ENCODE results near the gene GLB1L3.
A peak's percentile ranks its signal among the peaks of the same experiment; 100 is the strongest.
"Not testable (repeated sequence)": the region's sequence is repeated elsewhere in the genome, so short reads cannot be mapped to it uniquely, and the experiment has no call there.

Gene GLB1L3

DNA sequence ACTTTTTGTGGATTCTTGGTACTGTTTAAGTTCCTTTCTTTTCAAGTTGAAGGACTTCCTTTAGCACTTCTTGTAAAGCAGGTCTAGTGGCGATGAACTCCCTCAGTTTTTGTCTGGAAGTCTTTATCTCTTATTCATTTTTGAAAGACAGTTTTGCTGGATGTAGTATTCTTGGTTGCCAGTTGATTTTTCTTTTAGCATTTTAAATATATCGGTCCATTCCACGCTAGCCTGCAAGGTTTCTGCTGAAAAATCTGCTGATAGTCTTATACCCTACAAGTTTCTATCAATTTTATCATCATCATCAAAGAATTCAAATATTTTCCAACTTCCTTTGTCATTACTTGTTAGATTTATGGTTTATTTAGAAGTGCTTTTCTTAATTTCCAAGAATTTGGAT is 40.9 kb downstream of the GLB1L3 start:
- DNase-seq = no peak

DNA sequence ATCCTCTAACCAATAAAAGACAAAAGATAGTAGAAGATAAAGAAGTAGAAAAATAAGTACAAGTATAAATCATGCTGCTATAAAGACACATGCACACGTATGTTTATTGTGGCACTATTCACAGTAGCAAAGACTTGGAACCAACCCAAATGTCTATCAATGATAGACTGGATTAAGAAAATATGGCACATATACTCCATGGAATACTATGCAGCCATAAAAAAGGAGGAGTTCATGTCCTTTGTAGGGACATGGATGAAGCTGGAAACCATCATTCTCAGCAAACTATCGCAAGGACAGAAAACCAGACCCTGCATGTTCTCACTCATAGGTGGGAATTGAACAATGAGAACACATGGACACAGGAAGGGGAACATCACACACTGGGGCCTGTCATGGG is 45.2 kb downstream of the GLB1L3 start:
- DNase-seq = not testable (repeated sequence)

DNA sequence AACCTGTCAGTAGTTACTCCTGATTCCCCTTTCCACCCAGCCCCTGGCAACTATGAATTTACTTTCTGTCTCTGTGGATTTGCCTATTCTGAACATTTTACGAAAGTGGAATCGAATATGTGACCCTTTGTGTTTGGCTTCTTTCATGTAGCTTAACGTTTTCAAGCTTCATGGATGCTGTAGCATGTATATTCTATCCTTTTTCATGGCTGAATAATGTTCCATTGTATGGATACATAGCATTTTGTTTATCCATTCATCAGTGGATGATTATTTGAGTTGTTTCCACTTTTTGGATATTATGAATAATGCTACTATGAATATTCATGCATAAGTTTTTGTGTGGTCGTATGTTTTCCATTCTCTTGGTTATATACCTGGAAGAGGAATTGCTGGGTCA is 46.4 kb downstream of the GLB1L3 start:
- DNase-seq = no peak

DNA sequence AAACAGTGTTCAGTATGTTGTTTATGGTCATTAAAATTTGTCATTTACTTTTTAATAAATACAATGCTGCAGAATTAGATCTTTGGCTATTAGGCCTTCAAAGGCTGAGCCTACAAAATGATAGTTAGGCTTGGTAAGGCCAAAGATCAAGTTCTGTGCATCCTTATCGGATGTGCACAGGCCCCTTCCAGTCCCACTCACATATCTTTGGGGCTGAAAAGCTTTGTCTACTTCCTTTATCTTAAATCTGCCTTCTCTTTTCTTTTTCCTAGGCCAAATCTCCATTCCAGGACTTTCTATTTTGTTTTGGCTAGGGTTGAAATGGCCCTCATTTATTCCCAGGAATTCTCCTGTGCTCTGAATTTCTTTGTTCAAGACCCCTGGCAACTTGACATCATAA is 52.3 kb downstream of the GLB1L3 start:
- DNase-seq = no peak

DNA sequence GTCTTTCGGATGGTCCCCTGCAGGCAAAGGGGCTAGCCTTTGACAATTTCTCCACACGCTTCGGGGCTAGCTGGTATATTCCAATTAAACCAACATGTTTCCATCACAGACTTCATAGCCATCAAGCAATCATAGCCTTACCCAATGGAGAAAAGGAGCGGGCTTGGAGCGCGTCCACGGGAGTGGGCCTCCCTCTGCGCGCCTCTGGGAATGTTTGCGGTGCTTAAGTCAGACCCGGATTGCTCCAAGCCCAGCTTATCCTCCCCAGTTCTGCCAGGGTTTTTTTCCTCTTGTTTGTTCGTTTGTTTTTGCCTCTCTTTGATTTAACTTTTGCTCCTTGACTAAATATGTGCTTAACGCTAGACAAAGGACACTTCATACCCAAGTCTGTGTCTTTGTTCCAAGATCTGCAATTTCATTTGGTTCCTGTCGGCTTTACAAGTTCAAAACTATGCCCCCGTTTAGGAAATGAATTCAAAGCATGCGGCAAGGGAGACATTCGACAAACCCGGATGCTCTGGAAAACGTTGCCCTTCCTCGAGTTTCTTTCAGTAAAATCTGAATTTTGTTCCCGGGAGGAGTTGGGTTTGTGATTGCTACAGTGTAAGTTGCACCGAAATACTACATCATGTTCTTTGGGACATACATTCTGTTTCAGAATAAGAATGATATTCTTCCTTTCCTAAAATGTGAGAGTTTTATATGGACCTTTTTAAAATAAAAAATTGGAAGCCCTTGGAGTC is 54.6 kb downstream of the GLB1L3 start:
- DNase-seq = no peak

DNA sequence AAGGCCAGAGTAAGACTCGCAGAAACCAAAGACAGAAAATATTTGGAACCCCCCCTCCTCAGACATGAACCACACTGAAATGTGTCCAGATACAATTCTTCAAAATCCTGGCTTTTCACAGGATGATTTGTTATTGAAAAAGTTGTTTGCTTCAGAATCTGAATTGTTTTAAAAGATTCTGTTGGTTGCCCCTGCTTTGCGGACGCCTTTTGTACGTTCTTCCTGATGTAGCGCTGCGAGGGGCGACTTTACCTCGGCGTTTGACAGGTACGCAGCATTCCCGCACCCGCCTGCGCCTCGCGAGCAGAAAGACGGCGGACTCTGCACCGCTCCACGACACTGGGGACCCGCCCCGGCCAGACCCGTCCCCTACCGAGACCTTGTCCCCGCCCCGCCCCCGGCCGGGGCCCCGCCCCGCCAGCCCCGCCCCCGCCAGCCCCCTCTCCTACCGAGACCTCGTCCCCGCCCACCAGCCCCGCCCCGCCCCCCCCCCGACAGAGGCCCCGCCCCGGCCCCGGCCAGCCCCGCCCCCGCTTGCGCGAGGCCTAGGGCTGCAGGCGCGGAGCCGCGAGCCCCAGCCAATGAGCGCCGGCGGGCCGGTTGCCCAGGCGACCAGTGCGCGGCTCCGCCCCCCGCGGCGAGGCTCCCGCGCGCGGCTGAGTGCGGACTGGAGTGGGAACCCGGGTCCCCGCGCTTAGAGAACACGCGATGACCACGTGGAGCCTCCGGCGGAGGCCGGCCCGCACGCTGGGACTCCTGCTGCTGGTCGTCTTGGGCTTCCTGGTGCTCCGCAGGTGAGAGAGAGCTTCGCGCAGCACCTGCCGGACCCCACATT is 55.4 kb downstream of the GLB1L3 start, which contains the start of gene GLB1L2:
Gene GLB1L2 (plus strand): TSS at position 635 of the 835 bp plus-strand sequence. CDS start 74 bp downstream, at position 709.
- peak; percentile 54 for DNase-seq

DNA sequence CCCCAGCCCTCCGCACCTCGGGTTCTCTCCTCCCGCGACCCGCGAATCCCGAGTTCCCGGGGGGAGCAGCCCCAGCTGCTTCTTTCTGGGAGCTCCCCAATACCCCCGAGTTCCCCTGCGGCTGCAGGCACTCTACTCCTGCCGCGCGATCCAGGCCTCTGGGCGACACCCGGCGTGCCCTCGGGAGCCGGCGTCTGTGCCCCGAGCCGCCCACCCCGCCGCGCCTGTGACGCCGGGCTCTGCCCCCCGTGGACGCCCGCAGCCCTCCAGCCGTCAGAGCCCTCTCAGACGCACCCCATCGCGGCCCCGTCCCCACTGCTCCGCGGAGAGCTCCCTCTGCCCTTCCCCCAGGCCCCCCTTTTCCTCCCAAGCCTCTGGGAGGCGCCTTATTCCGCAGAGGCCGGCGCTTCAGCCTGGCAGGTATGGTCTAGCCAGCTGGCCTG is 56.0 kb downstream of the GLB1L3 start:
- DNase-seq = no peak

DNA sequence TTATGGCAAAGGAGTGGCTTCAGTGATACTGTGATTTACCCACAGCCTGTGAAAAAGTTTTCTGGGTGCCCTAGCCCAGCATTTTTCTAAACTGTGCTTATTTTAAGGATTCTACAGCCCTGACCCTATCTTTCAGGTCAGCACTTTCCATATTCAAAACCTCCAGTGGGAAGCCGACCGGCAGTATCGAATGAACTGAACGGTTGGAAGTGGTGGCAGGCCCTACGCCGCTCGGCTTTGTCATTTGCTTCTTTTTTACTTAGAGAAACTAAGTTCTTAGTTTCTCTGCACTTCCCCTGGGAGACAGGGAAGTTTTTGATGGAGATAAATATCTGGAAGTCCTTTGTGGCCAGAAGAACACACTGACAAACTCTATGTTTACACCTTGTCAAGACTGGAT is 56.6 kb downstream of the GLB1L3 start:
- DNase-seq = no peak

DNA sequence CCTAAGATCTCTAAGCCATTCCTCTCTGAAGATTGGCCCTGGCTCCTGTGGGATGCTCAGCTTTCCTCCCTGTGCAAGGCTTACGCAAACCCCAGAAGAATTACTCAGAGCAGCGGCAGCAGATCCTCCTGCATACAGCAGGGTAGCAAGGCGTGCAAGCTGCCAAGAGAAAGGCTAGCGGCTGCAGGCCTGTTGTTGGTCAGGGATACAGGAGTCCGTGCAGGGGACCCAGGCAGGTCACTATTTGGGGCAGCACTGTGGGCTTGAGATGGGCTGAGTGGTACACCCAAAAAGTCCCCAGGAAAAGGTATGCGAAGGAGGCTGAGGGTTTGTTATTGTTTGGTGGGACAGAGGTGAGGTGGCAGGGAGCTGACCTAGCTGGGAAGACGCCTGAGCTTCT is 57.1 kb downstream of the GLB1L3 start:
- DNase-seq = no peak

DNA sequence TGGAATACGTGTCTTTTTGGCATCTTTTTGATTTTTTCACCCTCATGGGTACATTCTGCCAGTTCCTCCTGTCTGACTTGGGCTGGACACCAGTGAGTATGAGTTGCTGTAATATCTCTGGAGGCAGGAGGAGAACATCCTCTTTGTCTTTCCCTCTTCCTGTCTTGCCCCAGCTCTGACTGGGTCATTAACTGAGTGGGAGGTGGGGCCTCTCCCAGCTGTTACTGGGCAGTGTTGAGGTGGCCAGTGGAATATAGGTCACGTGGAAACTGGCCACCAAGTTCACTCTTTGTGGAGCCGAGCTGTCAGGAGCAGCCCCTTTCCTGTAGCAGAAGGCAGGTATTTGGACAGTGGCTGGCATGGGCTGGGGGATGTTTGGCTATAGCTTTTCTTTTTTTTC is 57.8 kb downstream of the GLB1L3 start:
- DNase-seq = no peak

DNA sequence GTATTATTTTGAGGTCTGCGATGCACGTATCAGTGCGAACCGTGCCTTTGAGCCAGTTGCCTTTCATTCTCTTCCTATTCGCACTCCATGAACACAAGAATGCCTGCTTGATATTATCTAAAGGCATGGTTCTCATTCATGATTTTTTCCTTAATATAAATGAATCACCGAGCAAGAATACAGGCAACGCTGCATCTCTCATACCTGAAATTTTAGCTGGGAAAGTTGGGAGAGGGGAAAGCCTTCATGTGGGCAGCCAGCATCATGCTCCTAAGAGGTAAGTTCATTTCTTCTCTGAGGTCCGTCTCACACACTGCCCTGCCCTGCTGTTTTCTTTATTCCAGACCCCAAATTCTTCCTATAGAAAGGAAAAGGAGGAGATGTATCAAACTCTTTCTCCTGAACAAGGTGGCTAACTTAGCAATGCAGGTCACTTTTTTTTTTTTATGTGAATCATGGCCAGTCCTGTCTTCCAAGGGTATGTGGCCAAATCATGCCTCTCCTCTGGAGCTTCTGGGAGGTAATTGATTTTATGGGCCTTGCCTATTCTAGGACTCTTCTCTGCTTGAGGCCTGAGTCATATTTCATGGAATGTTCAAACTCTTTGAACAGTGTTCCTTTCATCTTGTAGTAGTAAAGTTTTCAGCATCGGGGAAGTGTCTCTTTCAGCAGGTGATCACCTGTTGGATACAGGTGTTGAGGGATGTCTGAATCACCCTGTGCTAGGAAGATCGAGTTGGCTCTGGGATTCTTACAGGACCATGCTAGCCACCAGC is 58.8 kb downstream of the GLB1L3 start:
- DNase-seq = no peak

DNA sequence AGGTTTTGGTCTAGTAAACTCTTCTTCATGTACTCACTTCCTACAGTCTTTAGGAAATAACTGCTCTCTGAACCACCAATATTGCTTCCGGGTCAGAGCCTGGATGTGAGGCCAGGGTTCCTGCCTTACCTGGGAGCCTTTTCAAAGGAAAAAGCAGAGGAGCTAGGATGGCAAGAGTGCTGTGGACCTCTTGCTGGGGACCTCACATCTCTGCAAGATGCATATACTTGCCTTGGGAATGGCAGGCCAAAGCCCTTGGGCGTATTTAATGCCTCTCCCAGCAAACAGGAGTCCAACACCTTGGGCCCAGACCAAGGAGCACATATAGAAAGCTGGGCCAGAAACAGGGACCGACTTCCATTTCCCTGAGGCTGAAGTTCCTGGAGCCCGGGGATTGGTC is 60.9 kb downstream of the GLB1L3 start:
- DNase-seq = no peak

DNA sequence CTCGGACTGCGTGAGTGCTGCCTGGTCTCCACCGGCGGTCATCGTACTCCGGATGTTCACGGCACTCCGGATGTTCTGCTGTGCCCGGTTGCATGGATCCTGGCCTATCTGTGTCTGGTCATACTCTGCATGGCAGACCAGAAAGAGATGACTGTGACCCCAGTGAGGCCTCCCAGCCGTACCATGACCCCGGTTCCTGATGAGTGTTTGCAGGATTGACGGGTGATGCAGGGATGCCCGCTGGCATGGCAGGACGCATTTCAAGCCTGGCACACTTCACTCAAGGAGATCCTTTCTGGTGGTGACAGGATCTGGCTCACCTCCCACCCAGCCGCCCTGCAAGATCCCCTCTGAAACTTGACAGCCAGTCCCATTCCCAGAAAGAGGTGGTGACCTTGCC is 61.9 kb downstream of the GLB1L3 start:
- DNase-seq = no peak

DNA sequence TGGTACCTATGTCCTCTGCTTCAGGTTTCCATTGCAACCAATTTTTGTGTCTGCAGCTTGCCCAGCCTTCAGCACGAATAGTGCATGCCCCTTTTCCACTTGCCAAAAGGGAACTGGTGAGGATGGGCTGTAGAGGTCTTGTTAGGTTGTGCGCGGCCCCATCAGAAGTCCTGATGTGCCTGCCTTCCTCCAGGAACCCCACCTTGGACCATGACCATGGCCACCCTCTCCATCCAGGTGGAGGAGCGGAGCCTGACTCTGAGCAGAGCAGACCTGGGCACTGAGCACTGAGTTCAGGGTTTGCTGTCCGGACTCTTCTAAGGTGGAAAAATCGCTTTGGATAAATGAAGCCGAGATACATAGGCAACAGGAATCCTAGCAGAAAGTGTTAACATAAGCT is 62.5 kb downstream of the GLB1L3 start:
- no peak for DNase-seq

DNA sequence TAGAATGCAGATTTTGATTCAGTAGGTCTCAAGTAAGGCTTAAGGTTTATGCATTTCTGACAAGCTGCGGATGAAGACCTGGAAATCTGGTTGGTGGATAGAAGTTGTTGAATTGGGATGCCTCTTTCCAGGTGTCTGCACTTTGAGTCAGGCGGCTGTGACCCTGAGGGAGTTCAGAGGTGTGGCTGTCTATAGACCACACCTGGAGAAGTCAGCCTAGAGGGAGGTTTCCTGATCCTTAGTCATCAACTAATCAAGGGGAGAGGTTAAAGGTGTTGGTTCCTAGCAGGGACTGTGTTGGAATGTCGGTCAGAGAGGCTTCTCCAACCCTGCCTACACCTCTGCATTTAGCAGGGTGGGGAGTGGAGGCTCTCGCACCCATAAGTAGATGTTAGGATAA is 63.6 kb downstream of the GLB1L3 start:
- no peak for DNase-seq

DNA sequence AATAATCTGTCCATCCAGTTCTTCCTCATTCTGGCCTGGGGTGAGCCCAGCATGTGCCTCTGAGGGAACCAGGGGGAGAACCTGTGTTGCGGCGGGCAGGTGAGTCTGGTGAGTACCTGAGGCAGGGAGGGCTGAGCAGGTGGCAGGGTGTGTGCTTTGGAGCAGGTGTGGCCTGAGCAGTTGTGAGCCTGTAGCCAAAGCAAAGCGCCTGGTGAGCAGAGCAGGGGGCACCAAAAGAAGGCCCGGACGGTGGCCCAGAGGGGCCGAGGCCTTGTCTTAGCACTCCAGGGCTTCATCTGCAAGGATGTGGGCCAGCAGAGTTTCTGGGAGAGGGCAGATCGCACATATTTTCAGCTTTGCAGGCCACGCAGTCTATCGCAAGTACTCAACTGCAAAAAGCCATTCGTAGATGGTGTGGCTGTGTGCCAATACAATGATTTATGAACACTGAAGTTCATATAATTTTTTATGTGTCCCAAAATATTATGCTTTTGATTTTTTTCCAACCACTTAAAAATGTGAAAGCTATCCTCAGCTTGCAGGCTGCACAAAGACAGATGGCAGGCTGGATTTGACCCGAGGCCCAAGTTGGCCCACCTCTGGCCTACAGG is 64.3 kb downstream of the GLB1L3 start:
- no peak for DNase-seq

DNA sequence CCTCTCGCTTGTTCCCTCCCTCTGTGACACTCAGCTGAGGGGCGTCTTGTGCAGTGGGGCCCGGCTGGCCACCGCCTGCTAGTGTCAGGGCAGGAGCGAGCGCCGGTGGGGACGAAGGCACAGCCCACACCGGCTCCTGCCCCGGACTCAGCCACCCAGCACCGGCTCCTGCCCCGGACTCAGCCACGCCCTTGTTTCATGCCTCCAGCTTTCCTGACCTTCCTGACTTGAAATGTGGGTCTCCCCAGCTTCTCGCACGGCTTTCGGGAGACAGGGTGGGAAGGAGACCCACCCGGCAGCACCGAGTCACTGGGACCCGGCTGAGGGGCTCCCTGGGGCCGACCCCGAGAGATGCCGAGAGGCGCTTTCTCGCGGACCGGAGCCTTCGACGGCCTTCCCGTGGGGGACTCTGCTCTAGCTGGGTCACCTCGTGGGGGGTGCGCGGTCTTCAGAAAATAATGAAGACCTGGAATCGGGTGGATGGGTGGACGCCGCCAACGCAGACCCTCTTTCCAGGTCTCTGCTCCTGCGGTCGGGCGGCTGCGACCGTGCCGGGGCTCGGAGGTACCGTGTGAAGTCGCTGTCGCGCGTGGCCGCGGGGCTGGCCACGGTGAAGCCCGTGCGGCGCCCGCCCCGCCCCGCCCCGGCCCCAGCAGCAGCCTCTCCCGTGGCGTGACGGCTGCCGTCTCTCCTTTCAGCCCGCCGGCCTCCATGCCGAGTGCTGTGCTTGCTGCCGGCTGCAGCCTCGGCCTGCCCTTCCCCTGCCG is 65.8 kb downstream of the GLB1L3 start:
- no peak for DNase-seq

DNA sequence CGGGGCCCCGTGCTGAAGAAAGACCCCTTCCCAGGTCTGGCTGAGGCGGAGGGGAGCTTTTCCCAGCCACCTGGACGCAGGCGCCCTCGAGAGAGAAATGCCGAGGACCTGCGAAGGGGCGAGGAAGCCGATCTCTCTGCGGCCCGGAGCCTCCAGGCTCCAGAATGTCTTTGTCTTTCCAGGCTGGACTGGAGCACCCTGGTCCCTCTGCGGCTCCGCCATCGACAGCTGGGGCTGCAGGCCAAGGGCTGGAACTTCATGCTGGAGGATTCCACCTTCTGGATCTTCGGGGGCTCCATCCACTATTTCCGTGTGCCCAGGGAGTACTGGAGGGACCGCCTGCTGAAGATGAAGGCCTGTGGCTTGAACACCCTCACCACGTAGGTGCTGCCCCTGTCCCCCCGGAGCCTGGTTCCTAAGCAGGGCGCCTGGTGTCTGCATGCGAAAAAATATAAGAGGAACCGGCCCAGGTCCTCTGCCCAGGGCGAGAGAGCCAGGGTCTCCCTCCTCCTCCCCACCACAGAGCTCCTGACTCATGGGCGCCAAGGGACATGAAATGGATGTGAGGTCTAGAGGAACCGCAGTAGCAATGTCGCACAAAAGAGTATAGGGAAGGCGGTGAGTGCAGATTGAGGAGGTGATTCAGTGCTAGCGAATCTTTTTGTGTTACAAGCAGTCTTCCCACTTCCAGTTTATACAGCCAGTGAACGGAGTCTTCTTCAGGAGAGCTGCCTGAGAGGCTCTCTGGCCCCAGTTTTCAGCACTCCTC is 66.6 kb downstream of the GLB1L3 start:
- no peak for DNase-seq

DNA sequence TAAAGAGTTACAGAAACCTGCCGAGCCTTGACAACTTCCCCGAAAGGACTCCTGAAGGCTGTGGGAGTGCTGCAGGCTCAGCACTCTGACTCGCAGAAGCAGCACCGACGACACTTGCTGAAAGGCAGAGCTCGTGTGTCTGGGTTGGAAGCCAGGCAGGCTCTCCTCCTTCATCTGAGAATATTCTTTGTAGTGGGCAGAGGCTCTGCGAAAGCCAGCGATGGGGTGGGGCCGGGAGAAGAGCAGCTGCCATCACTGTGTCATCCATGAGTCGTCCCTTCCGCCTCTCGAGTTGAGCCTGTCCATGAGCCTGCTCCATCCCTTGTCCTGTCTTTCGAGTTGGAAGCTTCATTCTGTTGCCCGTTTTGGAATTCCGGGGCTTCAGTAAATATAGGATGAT is 67.5 kb downstream of the GLB1L3 start:
- DNase-seq = no peak

DNA sequence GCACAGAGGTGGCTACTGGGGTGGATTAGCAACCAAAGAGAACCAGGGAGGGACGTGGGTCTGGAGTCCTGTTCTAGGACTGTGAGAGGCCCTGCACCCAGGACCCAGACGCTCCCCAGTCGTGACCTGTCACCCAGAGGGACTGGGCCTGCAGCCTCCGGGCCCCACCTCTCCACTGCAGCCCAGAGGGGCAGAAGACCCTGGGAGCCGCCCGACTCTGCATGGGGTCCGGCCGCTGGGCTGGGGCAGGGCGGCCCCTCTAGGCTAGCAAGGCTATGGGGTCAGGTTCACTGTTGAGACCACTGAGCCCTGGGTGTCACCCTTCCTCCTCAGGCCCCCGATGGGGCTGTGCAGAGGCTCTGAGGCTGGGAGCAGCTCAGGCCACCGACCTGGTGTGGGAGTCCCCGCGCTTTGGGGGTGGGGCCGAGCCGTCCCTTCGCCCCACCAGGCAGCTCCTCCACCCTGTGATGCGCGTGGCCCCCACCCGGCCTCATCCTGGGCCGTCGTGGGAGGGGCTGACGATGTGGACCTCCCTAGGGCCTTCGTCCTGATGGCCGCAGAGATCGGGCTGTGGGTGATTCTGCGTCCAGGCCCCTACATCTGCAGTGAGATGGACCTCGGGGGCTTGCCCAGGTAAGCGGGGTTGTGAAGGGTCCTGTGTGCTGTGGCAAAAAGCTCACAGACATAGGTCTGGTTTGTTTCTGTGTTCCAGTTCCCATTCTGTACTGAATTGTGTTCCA is 68.5 kb downstream of the GLB1L3 start:
- DNase-seq = not testable (repeated sequence)

DNA sequence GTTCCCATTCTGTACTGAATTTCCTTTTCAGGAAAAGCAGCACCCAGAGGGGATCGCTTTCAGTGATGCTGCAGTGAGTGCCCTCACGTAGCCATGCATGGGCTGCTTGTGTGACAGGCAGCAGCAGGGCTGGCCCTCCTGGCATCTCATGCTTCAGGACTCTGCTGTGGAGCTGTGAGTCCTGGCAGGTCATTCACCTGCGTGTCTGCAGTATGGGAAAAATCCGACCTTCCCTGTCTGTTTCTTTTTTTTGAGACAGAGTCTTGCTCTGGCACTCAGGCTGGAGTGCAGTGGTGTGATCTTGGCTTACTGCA is 69.0 kb downstream of the GLB1L3 start:
- no peak for DNase-seq

All from NCI-H2107 (cell line).